ENCODE data around the gene APBA2.

DNA sequence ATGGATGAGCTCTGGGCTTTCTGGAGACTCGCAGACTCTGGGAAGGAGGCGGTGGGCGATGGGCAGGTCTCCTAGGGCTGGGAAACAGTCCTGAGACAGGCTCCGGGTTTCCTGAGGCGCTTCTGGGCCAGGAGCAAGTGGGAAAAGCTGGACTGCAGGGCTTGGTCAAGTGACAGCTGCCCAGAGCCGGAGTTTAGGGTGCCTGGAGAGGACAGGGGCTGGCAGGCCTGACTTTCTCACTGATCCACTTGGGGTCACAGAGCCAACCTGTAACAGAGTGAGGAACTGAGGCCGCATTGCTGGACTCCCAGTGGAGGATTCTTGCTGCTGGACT lies 107.9 kb downstream of the APBA2 start:
- TF ChIP-seq, protein P1, sequence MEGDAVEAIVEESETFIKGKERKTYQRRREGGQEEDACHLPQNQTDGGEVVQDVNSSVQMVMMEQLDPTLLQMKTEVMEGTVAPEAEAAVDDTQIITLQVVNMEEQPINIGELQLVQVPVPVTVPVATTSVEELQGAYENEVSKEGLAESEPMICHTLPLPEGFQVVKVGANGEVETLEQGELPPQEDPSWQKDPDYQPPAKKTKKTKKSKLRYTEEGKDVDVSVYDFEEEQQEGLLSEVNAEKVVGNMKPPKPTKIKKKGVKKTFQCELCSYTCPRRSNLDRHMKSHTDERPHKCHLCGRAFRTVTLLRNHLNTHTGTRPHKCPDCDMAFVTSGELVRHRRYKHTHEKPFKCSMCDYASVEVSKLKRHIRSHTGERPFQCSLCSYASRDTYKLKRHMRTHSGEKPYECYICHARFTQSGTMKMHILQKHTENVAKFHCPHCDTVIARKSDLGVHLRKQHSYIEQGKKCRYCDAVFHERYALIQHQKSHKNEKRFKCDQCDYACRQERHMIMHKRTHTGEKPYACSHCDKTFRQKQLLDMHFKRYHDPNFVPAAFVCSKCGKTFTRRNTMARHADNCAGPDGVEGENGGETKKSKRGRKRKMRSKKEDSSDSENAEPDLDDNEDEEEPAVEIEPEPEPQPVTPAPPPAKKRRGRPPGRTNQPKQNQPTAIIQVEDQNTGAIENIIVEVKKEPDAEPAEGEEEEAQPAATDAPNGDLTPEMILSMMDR (conservative IDR thresholded peaks at IDR 0.05; ENCODE audit: low read length): no peak
- TF ChIP-seq EZH2phosphoT487 (IDR thresholded peaks at IDR 0.05; ENCODE audit: borderline replicate concordance): no peak
